DND-41 (cell line): ENCODE results near the gene USP12.

Experiments
- ATAC-seq: fragments of 200-7000 bp; cut with Tn5 transposase; 3 replicates; pipeline ENCODE4 v1.9.1; 2021; ENCODE audit warnings: low read depth; ENCODE audit not compliant: insufficient read depth
- DNase-seq: peaks from one replicate; pipeline ENCODE4 v3.0.0-alpha.2; 2020
- H2AFZ ChIP-seq: 2 replicates; pipeline ENCODE4 v1.6.0; 2012; ENCODE audit warnings: low read depth, low read length
- H3K27ac ChIP-seq: 2 replicates; pipeline ENCODE4 v1.5.1; 2012; ENCODE audit warnings: low read length, inconsistent platforms
- H3K27me3 ChIP-seq: fragments of 200-600 bp; sonication (generic); 2 replicates; pipeline ENCODE4 v1.6.0; 2012; ENCODE audit warnings: low read length, mild to moderate bottlenecking, inconsistent platforms; ENCODE audit not compliant: insufficient read depth, poor library complexity
- H3K36me3 ChIP-seq: 2 replicates; pipeline ENCODE4 v1.5.1; 2012; ENCODE audit warnings: low read length, inconsistent platforms; ENCODE audit not compliant: insufficient read depth
- H3K4me1 ChIP-seq: 2 replicates; pipeline ENCODE4 v1.5.1; 2012; ENCODE audit warnings: mild to moderate bottlenecking, low read length; ENCODE audit not compliant: insufficient read depth
- H3K4me2 ChIP-seq: 2 replicates; pipeline ENCODE4 v1.6.0; 2012; ENCODE audit warnings: mild to moderate bottlenecking, moderate library complexity, low read length, inconsistent platforms; ENCODE audit not compliant: insufficient read depth
- H3K4me3 ChIP-seq, 2 experiments: fragments of 200-600 bp in 1 of 2; shearing (Covaris generic) in 1 of 2; 2 replicates each; pipeline ENCODE4 v1.5.1; 2012 to 2016; ENCODE audit warnings: inconsistent platforms in 2 of 2, low read length in 2 of 2, mild to moderate bottlenecking in 2 of 2, low read depth in 1 of 2, moderate library complexity in 1 of 2
- H3K79me2 ChIP-seq: 2 replicates; pipeline ENCODE4 v1.6.0; 2012; ENCODE audit warnings: low read length, inconsistent platforms; ENCODE audit not compliant: insufficient read depth
- H3K9ac ChIP-seq: 2 replicates; pipeline ENCODE4 v1.6.0; 2012; ENCODE audit warnings: low read depth, mild to moderate bottlenecking, inconsistent platforms, low read length, moderate library complexity
- H3K9me3 ChIP-seq: 2 replicates; pipeline ENCODE4 v1.5.1; 2012; ENCODE audit warnings: low read length, moderate library complexity, mild to moderate bottlenecking, inconsistent platforms; ENCODE audit not compliant: insufficient read depth, severe bottlenecking
- H4K20me1 ChIP-seq: 2 replicates; pipeline ENCODE4 v1.6.0; 2012; ENCODE audit warnings: low read length; ENCODE audit not compliant: insufficient read depth
- CTCF ChIP-seq: IDR thresholded peaks from 2 replicates; pipeline ENCODE4 v1.5.1; 2012; ENCODE audit warnings: borderline replicate concordance, low read length, moderate library complexity, mild to moderate bottlenecking; ENCODE audit not compliant: poor library complexity, severe bottlenecking; ENCODE audit errors: extremely low read depth
- EZH2 ChIP-seq: IDR thresholded peaks from 3 replicates; pipeline ENCODE4 v1.6.1; 2012; ENCODE audit warnings: borderline replicate concordance, low read depth, mild to moderate bottlenecking, moderate library complexity, low read length, inconsistent platforms; ENCODE audit not compliant: severe bottlenecking

Gene USP12

GRCh38 chr13:27101847-27102246 lies 69.8 kb downstream of the USP12 start:
- H3K4me1 ChIP-seq = no peaks in the 10 kb centered on the region
- no peak overlapping the region for H3K4me3 ChIP-seq
- peaks cover 7% of the 10 kb centered on the region; the same call in 1 of the 2 replicates for H4K20me1 ChIP-seq
- no peak for ATAC-seq
- H3K27ac ChIP-seq = no peak overlapping the region
- H3K36me3 ChIP-seq = peaks cover 54% of the 10 kb centered on the region; the same call in 1 of the 2 replicates
- no peak overlapping the region for H3K4me2 ChIP-seq
- H3K79me2 ChIP-seq = no peaks in the 10 kb centered on the region
- no peak overlapping the region for H2AFZ ChIP-seq
- no peak overlapping the region for H3K9ac ChIP-seq
- no peaks in the 10 kb centered on the region for H3K27me3 ChIP-seq
- TF ChIP-seq CTCF (no peak), EZH2 (no peak)
- no peaks in the 10 kb centered on the region for H3K9me3 ChIP-seq
- DNase-seq = no peak

- ATAC-seq (no peak), DNase-seq (no peak)
- H3K9me3 ChIP-seq = no peaks in the 10 kb centered on the region
- no peak overlapping the region for H3K9ac ChIP-seq
- no peak overlapping the region for H3K27ac ChIP-seq
- H4K20me1 ChIP-seq = peaks cover 7% of the 10 kb centered on the region; the same call in 1 of the 2 replicates
- H3K36me3 ChIP-seq = peaks cover 57% of the 10 kb centered on the region; the same call in 1 of the 2 replicates
- H3K4me3 ChIP-seq = no peak overlapping the region
- H3K27me3 ChIP-seq = no peaks in the 10 kb centered on the region
- TF ChIP-seq EZH2 (no peak), CTCF (no peak)
- H2AFZ ChIP-seq = no peak overlapping the region
- no peaks in the 10 kb centered on the region for H3K4me1 ChIP-seq
- H3K4me2 ChIP-seq = no peak overlapping the region
- no peaks in the 10 kb centered on the region for H3K79me2 ChIP-seq
Measured at GRCh38 chr13:27101289-27101688, 70.3 kb downstream of the USP12 start.

DNA sequence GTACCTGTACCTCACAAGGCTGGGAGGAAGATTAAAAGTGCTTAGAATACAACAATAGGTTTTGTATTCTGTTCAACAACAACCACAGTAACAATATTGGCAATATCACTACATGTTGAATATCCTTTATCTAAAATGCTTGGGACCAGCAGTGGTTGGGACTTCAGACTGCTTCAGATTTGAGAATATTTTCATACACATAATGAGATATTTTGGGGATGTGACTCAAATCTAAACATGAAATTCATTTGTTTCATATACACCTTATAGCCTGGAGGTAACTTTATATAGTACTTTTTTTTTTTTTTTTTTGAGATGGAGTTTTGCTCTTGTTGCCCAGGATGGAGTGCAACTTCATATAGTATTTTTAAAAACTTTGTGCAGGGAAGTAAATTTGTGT lies 73.9 kb downstream of the USP12 start:
- Histone ChIP-seq H3K9me3 (no peaks in the 10 kb centered on the region), H3K79me2 (no peaks in the 10 kb centered on the region), H3K4me3 (no peak overlapping the region), H4K20me1 (peaks cover 6% of the 10 kb centered on the region; the same call in 1 of the 2 replicates), H3K36me3 (peaks cover 66% of the 10 kb centered on the region; the same call in 1 of the 2 replicates), H3K27me3 (no peaks in the 10 kb centered on the region), H3K4me1 (no peaks in the 10 kb centered on the region), H3K27ac (no peak overlapping the region), H3K4me2 (no peak overlapping the region), H3K9ac (no peak overlapping the region), H2AFZ (no peak overlapping the region)
- no peak for TF ChIP-seq CTCF
- no peak for TF ChIP-seq EZH2
- no peak for DNase-seq
- no peak for ATAC-seq

DNA sequence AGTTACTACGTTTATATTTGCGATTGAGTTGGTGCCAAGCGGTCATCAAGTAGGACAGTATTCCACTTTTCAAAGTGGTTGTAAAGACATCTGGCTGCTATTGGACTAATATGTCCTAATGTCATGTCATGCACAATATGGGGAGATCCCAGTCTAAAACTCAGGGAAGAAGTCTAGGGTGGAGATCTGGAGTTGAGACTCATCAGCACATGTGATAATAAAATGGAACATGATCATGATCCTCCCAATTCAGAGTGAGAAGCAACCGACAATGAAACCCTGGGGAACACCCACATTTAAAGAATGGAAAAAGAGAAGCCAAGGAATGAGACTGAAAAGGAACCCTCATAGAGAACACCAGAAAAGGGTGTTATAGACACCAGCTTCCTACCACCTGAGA lies 80.2 kb downstream of the USP12 start:
- Histone ChIP-seq H3K9ac (no peak overlapping the region), H3K36me3 (peaks cover 61% of the 10 kb centered on the region), H3K27ac (no peak overlapping the region), H3K27me3 (no peaks in the 10 kb centered on the region), H3K9me3 (no peaks in the 10 kb centered on the region), H3K4me3 (no peak overlapping the region), H3K79me2 (no peaks in the 10 kb centered on the region), H3K4me1 (no peaks in the 10 kb centered on the region), H4K20me1 (no peaks in the 10 kb centered on the region), H3K4me2 (no peak overlapping the region), H2AFZ (no peak overlapping the region)
- no peak for TF ChIP-seq EZH2
- no peak for TF ChIP-seq CTCF
- no peak for ATAC-seq
- DNase-seq = no peak
